Neural cell (in vitro differentiated cells): ENCODE measurements around the gene MBD3. TPM values are rescaled to one million over a fixed set of nuclear protein-coding genes. Genes with fewer than 3 reads are reported as not detected.

Experiments used
- H2AFZ ChIP-seq: fragments of 200-600, 300-800 bp; sonication (generic), shearing (Covaris generic); 2 replicates; pipeline ENCODE4 v1.6.0; 2014; ENCODE audit warnings: low read depth, mild to moderate bottlenecking, antibody characterized with exemption, low read length, moderate library complexity
- H3F3A ChIP-seq: fragments of 200-600 bp; shearing (Covaris generic); 2 replicates; pipeline ENCODE4 v1.6.1; 2016; ENCODE audit warnings: mild to moderate bottlenecking, moderate library complexity, mixed read lengths, antibody characterized with exemption, low read length; ENCODE audit not compliant: insufficient read depth, poor library complexity, severe bottlenecking
- H3K27ac ChIP-seq: fragments of 200-600, 300-800 bp; sonication (generic), shearing (Covaris generic); 2 replicates; pipeline ENCODE4 v1.5.1; 2014; ENCODE audit warnings: mild to moderate bottlenecking, low read length, moderate library complexity
- H3K27me3 ChIP-seq: fragments of 300-800, 200-600 bp; sonication (generic), shearing (Covaris generic); 2 replicates; pipeline ENCODE4 v1.6.0; 2014; ENCODE audit warnings: mild to moderate bottlenecking, low read depth, low read length, moderate library complexity; ENCODE audit not compliant: insufficient read depth
- H3K36me3 ChIP-seq: fragments of 300-800, 200-600 bp; sonication (generic), shearing (Covaris generic); 2 replicates; pipeline ENCODE4 v1.5.1; 2014; ENCODE audit warnings: mild to moderate bottlenecking, antibody characterized with exemption, low read length, moderate library complexity; ENCODE audit not compliant: insufficient read depth
- H3K4me2 ChIP-seq: fragments of 300-800, 200-600 bp; sonication (generic), shearing (Covaris generic); 2 replicates; pipeline ENCODE4 v1.6.0; 2014; ENCODE audit warnings: mild to moderate bottlenecking, low read length
- H3K4me3 ChIP-seq: fragments of 300-800, 200-600 bp; sonication (generic), shearing (Covaris generic); 2 replicates; pipeline ENCODE4 v1.5.1; 2014; ENCODE audit warnings: mild to moderate bottlenecking, low read length, moderate library complexity
- H3K79me2 ChIP-seq: fragments of 200-600 bp; shearing (Covaris generic); replicated peaks from 2 replicates; pipeline ENCODE4 v1.6.0; 2014; ENCODE audit warnings: mild to moderate bottlenecking, low read length, moderate library complexity; ENCODE audit not compliant: insufficient read depth
- H3K9ac ChIP-seq: fragments of 300-800, 200-600 bp; sonication (generic), shearing (Covaris generic); 2 replicates; pipeline ENCODE4 v1.6.1; 2016; ENCODE audit warnings: mild to moderate bottlenecking, low read length, mixed read lengths
- H3K9me2 ChIP-seq: fragments of 200-600 bp; shearing (Covaris generic); 2 replicates; pipeline ENCODE4 v1.6.1; 2016; ENCODE audit warnings: mild to moderate bottlenecking, low read length, mixed read lengths; ENCODE audit not compliant: insufficient read depth
- H3K9me3 ChIP-seq: fragments of 200-600, 300-800 bp; sonication (generic), shearing (Covaris generic); 2 replicates; pipeline ENCODE4 v1.6.1; 2016; ENCODE audit warnings: mild to moderate bottlenecking, mixed run types, low read length, moderate library complexity, mixed read lengths
- H4K20me1 ChIP-seq: fragments of 200-600 bp; shearing (Covaris generic); 2 replicates; pipeline ENCODE4 v1.6.1; 2016; ENCODE audit warnings: mild to moderate bottlenecking, mixed run types; ENCODE audit not compliant: insufficient read depth
- CTCF ChIP-seq: fragments of 450-650 bp; IDR thresholded peaks from 2 replicates; pipeline ENCODE4 v1.5.1; 2014; ENCODE audit warnings: antibody characterized with exemption, mild to moderate bottlenecking, moderate library complexity; ENCODE audit not compliant: poor library complexity, severe bottlenecking
- EP300 ChIP-seq: fragments of 450-650 bp; conservative IDR thresholded peaks from 2 replicates; pipeline ENCODE4 v1.6.1; 2014; ENCODE audit warnings: antibody characterized with exemption, mild to moderate bottlenecking, moderate library complexity; ENCODE audit not compliant: poor library complexity, severe bottlenecking
- EZH2 ChIP-seq: fragments of 200-600, 300-800 bp; shearing (Covaris generic), sonication (generic); IDR thresholded peaks from 2 replicates; pipeline ENCODE4 v1.6.1; 2014; ENCODE audit warnings: antibody characterized with exemption, low read length, borderline replicate concordance, mild to moderate bottlenecking; ENCODE audit not compliant: insufficient read depth, poor library complexity, severe bottlenecking
- MXI1 ChIP-seq: fragments of 450-650 bp; conservative IDR thresholded peaks from 2 replicates; pipeline ENCODE4 v1.6.1; 2014; ENCODE audit warnings: antibody characterized with exemption, mild to moderate bottlenecking; ENCODE audit not compliant: poor library complexity, severe bottlenecking
- POLR2AphosphoS5 ChIP-seq: IDR thresholded peaks from 2 replicates; pipeline ENCODE4 v1.6.1; 2012
- RAD21 ChIP-seq: fragments of 450-650 bp; conservative IDR thresholded peaks from 2 replicates; pipeline ENCODE4 v1.6.1; 2014; ENCODE audit warnings: antibody characterized with exemption, mild to moderate bottlenecking, moderate library complexity
- REST ChIP-seq: IDR thresholded peaks from 2 replicates; pipeline ENCODE4 v1.6.1; 2012; ENCODE audit warnings: borderline replicate concordance
- SMC3 ChIP-seq: fragments of 450-650 bp; conservative IDR thresholded peaks from 2 replicates; pipeline ENCODE4 v1.6.1; 2014; ENCODE audit warnings: antibody characterized with exemption, mild to moderate bottlenecking, moderate library complexity; ENCODE audit not compliant: poor library complexity
- TAF1 ChIP-seq: IDR thresholded peaks from 2 replicates; pipeline ENCODE4 v1.6.1; 2012; ENCODE audit warnings: low read depth
- polyA plus RNA-seq: library from polyadenylated mRNA; depleted of rRNA; stranded (reverse); fragments of >200 nt; gene quantifications from 2 replicates; pipeline ENCODE4 v1.2.3, GENCODE V29; 2014

MBD3 gene
- polyA plus RNA-seq, 1 donor from 2014 or later, result 80.1 TPM

- TF ChIP-seq POLR2AphosphoS5, result no peak
- no peak for TF ChIP-seq REST
- no peak for TF ChIP-seq EP300
- no peak for TF ChIP-seq TAF1
- no peak for TF ChIP-seq RAD21
- TF ChIP-seq SMC3, result no peak
- no peak for TF ChIP-seq CTCF
- no peak for TF ChIP-seq MXI1
- TF ChIP-seq EZH2, result no peak
- Histone ChIP-seq H3K4me2 (no peak overlapping the region), H3K27me3 (no peaks in the 10 kb centered on the region), H3K9me2 (no peaks in the 10 kb centered on the region), H3K36me3 (peaks cover 11% of the 10 kb centered on the region), H3K79me2 (no peaks in the 10 kb centered on the region), H2AFZ (no peak overlapping the region), H3K9ac (no peak overlapping the region), H4K20me1 (no peaks in the 10 kb centered on the region), H3F3A (no peaks in the 10 kb centered on the region), H3K27ac (no peak overlapping the region), H3K4me3 (no peak overlapping the region), H3K9me3 (no peaks in the 10 kb centered on the region)
Measured at GRCh38 chr19:1616875-1617274, 24.2 kb upstream of the MBD3 start.

GRCh38 chr19:1616396-1616795 is 23.7 kb upstream of the MBD3 start:
- H3K27me3 ChIP-seq, result no peaks in the 10 kb centered on the region
- H3K4me3 ChIP-seq, result no peak overlapping the region
- no peaks in the 10 kb centered on the region for H3F3A ChIP-seq
- no peaks in the 10 kb centered on the region for H4K20me1 ChIP-seq
- H2AFZ ChIP-seq, result no peak overlapping the region
- H3K4me2 ChIP-seq, result no peak overlapping the region
- TF ChIP-seq MXI1 (no peak), SMC3 (no peak), CTCF (no peak), RAD21 (no peak), EZH2 (no peak), REST (no peak), EP300 (no peak), POLR2AphosphoS5 (no peak), TAF1 (no peak)
- no peaks in the 10 kb centered on the region for H3K79me2 ChIP-seq
- no peak overlapping the region for H3K9ac ChIP-seq
- H3K9me2 ChIP-seq, result no peaks in the 10 kb centered on the region
- H3K27ac ChIP-seq, result no peak overlapping the region
- H3K36me3 ChIP-seq, result peaks cover 11% of the 10 kb centered on the region
- H3K9me3 ChIP-seq, result no peaks in the 10 kb centered on the region
